ENCODE results near the gene UPK1A. TPM values are rescaled to one million over a fixed set of nuclear protein-coding genes. Genes with fewer than 3 reads are reported as not detected.

The UPK1A gene
- total RNA-seq, 6 experiments from 2014 or later = 0.27 TPM; not detected in 5

- Histone ChIP-seq H3K27me3 (no peaks in the 10 kb centered on the region), H3K36me3 (peaks cover 0 to 6% (median 2%) of the 10 kb centered on the region in 4 donors), H3K4me1 (peaks cover 0 to 20% (median 8%) of the 10 kb centered on the region in 4 donors), H3K9me3 (no peaks in the 10 kb centered on the region), H3K27ac (no peak overlapping the region), H3K4me3 (no peak overlapping the region)
- intact Hi-C loops (cut with DNase I) = no loop called here
- TF ChIP-seq POLR2A (IDR thresholded peaks at IDR 0.05) (no peak), CTCF (IDR thresholded peaks at IDR 0.05) (no peak)
- 68% methylated on average over 3 of the region's 3 CpGs for WGBS (ENCODE audit: insufficient coverage, low coverage, low lambda C conversion rate, missing lambda C conversion rate)
- ATAC-seq (no peak), DNase-seq (no peak)
These were observed 2.3 kb upstream of the UPK1A start for GRCh38 chr19:35663981-35664380.

GRCh38 chr19:35665157-35665556, 1.2 kb upstream of the UPK1A start:
- Histone ChIP-seq H3K9me3 (no peaks in the 10 kb centered on the region), H3K36me3 (no peaks in the 10 kb centered on the region), H3K27ac (no peak overlapping the region), H3K4me1 (peaks cover 0 to 18% (median 8%) of the 10 kb centered on the region in 4 donors), H3K27me3 (no peaks in the 10 kb centered on the region), H3K4me3 (no peak overlapping the region)
- DNase-seq (no peak), ATAC-seq (no peak)
- no peak for TF ChIP-seq POLR2A (IDR thresholded peaks at IDR 0.05)
- no peak for TF ChIP-seq CTCF (IDR thresholded peaks at IDR 0.05)
- intact Hi-C loops (cut with DNase I) = no loop called here
- 99% methylated on average over 9 of the region's 24 CpGs for WGBS (ENCODE audit: insufficient coverage, low coverage, low lambda C conversion rate, missing lambda C conversion rate)

- Histone ChIP-seq H3K36me3 (no peaks in the 10 kb centered on the region), H3K27me3 (no peaks in the 10 kb centered on the region), H3K4me3 (no peak overlapping the region), H3K9me3 (no peaks in the 10 kb centered on the region), H3K27ac (no peak overlapping the region), H3K4me1 (peaks cover 0 to 14% (median 7%) of the 10 kb centered on the region in 4 donors)
- WGBS (ENCODE audit: insufficient coverage, low coverage, low lambda C conversion rate, missing lambda C conversion rate) = 77% methylated on average over 7 of the region's 7 CpGs
- TF ChIP-seq POLR2A (IDR thresholded peaks at IDR 0.05) (no peak), CTCF (IDR thresholded peaks at IDR 0.05) (no peak)
- DNase-seq = no peak
- ATAC-seq = no peak
- intact Hi-C loops (cut with DNase I) = no loop called here
These were observed 713 bp upstream of the UPK1A start for GRCh38 chr19:35665604-35666003.

GRCh38 chr19:35669566-35669965, 3.2 kb downstream of the UPK1A start:
- TF ChIP-seq POLR2A (IDR thresholded peaks at IDR 0.05) (no peak), CTCF (IDR thresholded peaks at IDR 0.05) (no peak)
- 78% methylated on average over 4 of the region's 6 CpGs for WGBS (ENCODE audit: insufficient coverage, low coverage, low lambda C conversion rate, missing lambda C conversion rate)
- Histone ChIP-seq H3K9me3 (no peaks in the 10 kb centered on the region), H3K27me3 (no peaks in the 10 kb centered on the region), H3K27ac (no peak overlapping the region), H3K4me3 (no peak overlapping the region), H3K36me3 (no peaks in the 10 kb centered on the region), H3K4me1 (peaks cover 0 to 5% (median 0%) of the 10 kb centered on the region in 4 donors)
- ATAC-seq (no peak), DNase-seq (no peak)
- intact Hi-C loops (cut with DNase I) = no loop called here

GRCh38 chr19:35669974-35670373, 3.7 kb downstream of the UPK1A start:
- Histone ChIP-seq H3K4me3 (no peak overlapping the region), H3K27me3 (no peaks in the 10 kb centered on the region), H3K27ac (no peak overlapping the region), H3K9me3 (no peaks in the 10 kb centered on the region), H3K4me1 (peaks cover 0 to 5% (median 0%) of the 10 kb centered on the region in 4 donors), H3K36me3 (no peaks in the 10 kb centered on the region)
- intact Hi-C loops (cut with DNase I) = no loop called here
- ATAC-seq = no peak
- TF ChIP-seq CTCF (IDR thresholded peaks at IDR 0.05) = no peak
- no peak for TF ChIP-seq POLR2A (IDR thresholded peaks at IDR 0.05)
- WGBS (ENCODE audit: insufficient coverage, low coverage, low lambda C conversion rate, missing lambda C conversion rate) = 51% methylated on average over 4 of the region's 4 CpGs
- no peak for DNase-seq

Measured in right lobe of liver (tissue), 6 donors.